ENCODE measurements around the gene KRIT1. TPM values are rescaled to one million over a fixed set of nuclear protein-coding genes. Genes with fewer than 3 reads are reported as not detected.

Gene KRIT1
- total RNA-seq, 1 donor from 2014 or later = 26.8 TPM

- DNase-seq (ENCODE audit: low read depth in 2 of 2) = no peak
Observed at GRCh38 chr7:92155108-92155739, 90.5 kb downstream of the KRIT1 start.

GRCh38 chr7:92150450-92151017 is 95.2 kb downstream of the KRIT1 start:
- DNase-seq (ENCODE audit: low read depth in 2 of 2) = no peak

GRCh38 chr7:92149736-92150239 is 95.9 kb downstream of the KRIT1 start:
- DNase-seq (ENCODE audit: low read depth in 2 of 2) = no peak

Other genes with a start within 250 kb of the KRIT1 start
- gene CYP51A1, start 111.4 kb downstream of the KRIT1 start, total RNA-seq = 102 and 174 TPM in 2 replicates
- under 0.01 TPM in 2 replicates for gene LRRD1, start 66.8 kb downstream of the KRIT1 start, total RNA-seq
- gene ANKIB1, start 60 bp upstream of the KRIT1 start, total RNA-seq = 24.5 and 24.6 TPM in 2 replicates
- gene GATAD1, start 201.6 kb upstream of the KRIT1 start, total RNA-seq = 10.4 and 15.0 TPM in 2 replicates
- gene ERVW-1, start 232.0 kb upstream of the KRIT1 start, total RNA-seq = not detected in 2 replicates

Measured in dermis microvascular lymphatic vessel endothelial cell (primary cell).